GM19328 (cell line): ENCODE measurements around the gene AKAP13.

Experiments used
- ATAC-seq: cut with Tn5 transposase; IDR thresholded peaks from one replicate; pipeline ENCODE4 v1.9.1; 2021; ENCODE audit warnings: mild to moderate bottlenecking, moderate library complexity; ENCODE audit not compliant: unreplicated experiment

Gene AKAP13

GRCh38 chr15:85745023-85745422 is 364.6 kb downstream of the AKAP13 start:
- ATAC-seq, result no peak

GRCh38 chr15:85745525-85746150 is 365.2 kb downstream of the AKAP13 start:
- no peak for ATAC-seq

- no peak for ATAC-seq
These were observed 366.2 kb downstream of the AKAP13 start for GRCh38 chr15:85746641-85747040.

- no peak for ATAC-seq
These were observed 367.8 kb downstream of the AKAP13 start for GRCh38 chr15:85748176-85748575.

- no peak for ATAC-seq
These were observed 368.3 kb downstream of the AKAP13 start for GRCh38 chr15:85748729-85749128.

- no peak for ATAC-seq
These were observed 369.1 kb downstream of the AKAP13 start for GRCh38 chr15:85749261-85750151.

GRCh38 chr15:85750319-85751290 is 370.2 kb downstream of the AKAP13 start:
- no peak for ATAC-seq

GRCh38 chr15:85751291-85752123 is 371.1 kb downstream of the AKAP13 start:
- no peak for ATAC-seq

GRCh38 chr15:85752124-85752475 is 371.7 kb downstream of the AKAP13 start:
- ATAC-seq, result no peak

GRCh38 chr15:85752491-85752961 is 372.1 kb downstream of the AKAP13 start:
- ATAC-seq, result no peak

- no peak for ATAC-seq
These were observed 372.9 kb downstream of the AKAP13 start for GRCh38 chr15:85753261-85753660.

GRCh38 chr15:85753791-85754452 is 373.5 kb downstream of the AKAP13 start:
- no peak for ATAC-seq

- no peak for ATAC-seq
These were observed 374.6 kb downstream of the AKAP13 start for GRCh38 chr15:85754989-85755388.

GRCh38 chr15:85755471-85755870 is 375.1 kb downstream of the AKAP13 start:
- no peak for ATAC-seq

GRCh38 chr15:85755942-85756341 is 375.5 kb downstream of the AKAP13 start:
- no peak for ATAC-seq

GRCh38 chr15:85756411-85757072 is 376.1 kb downstream of the AKAP13 start:
- ATAC-seq, result no peak

- ATAC-seq, result no peak
These were observed 376.9 kb downstream of the AKAP13 start for GRCh38 chr15:85757073-85757938.
